Bronchial epithelial cell (primary cell): Measurements from ENCODE around the gene PPP2R3B. TPM values are rescaled to one million over a fixed set of nuclear protein-coding genes. Genes with fewer than 3 reads are reported as not detected.
"Not testable (repeated sequence)": the region's sequence is repeated elsewhere in the genome, so short reads cannot be mapped to it uniquely, and the experiment has no call there.

Experiments used
- DNase-seq: peaks from one replicate; pipeline ENCODE4 v3.0.0-alpha.2; 2010; ENCODE audit warnings: low read depth
- FAIRE-seq: peaks from 2 replicates; lab custom pipeline; 2011; peaks lifted over from hg19 to GRCh38; lab: Jason Lieb, UNC
- H3K27me3 ChIP-seq: 2 replicates; pipeline ENCODE4 v1.5.1; 2011; ENCODE audit warnings: low read length; ENCODE audit not compliant: control insufficient read depth, insufficient read depth
- H3K36me3 ChIP-seq: 2 replicates; pipeline ENCODE4 v1.5.1; 2011; ENCODE audit warnings: low read length; ENCODE audit not compliant: control insufficient read depth, insufficient read depth
- H3K4me3 ChIP-seq: 2 replicates; pipeline ENCODE4 v1.5.1; 2011; ENCODE audit warnings: mild to moderate bottlenecking, low read depth, low read length, control low read depth
- CTCF ChIP-seq: IDR thresholded peaks from 2 replicates; pipeline ENCODE4 v1.5.1; 2011; ENCODE audit warnings: mild to moderate bottlenecking, moderate library complexity, low read length, control low read depth, inconsistent platforms; ENCODE audit not compliant: insufficient read depth, severe bottlenecking
- total RNA-seq: library from RNA; depleted of rRNA; stranded (reverse); fragments of >200 nt; gene quantifications from 2 replicates; pipeline ENCODE4 v1.2.1, GENCODE V29; 2014

The PPP2R3B gene
- total RNA-seq, 1 donor from 2014 or later, result 11.8 TPM

DNA sequence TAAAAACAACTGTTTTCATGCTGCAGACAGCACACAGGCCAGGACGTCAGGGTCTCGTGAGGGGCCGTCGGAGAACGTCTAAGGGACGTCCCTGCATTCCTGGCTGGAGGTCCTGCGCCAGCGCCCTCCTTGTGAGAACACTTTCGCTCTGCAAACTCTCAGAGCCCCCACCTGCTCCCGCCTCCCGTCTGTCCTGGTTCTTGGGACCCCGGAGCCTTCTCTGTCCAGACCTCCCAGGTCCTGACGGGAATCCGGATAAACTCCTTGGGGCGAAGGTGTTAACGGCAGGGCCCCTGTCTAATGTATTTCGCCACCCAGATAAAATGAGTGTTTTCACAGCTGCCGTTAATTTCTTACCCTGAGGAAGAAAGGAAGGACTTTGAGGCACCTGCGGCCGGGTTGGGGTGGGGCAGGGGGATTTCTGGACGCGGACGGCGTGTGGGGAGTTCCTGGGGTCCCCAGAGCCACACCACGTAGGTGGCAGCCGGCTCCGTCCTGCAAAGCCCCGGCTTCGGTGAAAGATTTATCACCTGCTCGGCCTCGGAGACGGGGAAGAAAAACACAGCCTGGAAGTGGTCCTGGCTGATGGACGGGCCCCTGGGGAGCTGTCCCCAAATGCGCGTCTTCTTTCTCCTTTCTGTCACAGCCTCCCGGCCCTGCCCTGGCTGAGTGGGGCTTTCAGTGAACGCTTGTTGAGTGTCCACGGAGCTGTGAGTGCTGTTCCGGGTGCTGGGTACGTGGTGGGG, 35.1 kb upstream of the PPP2R3B start:
- FAIRE-seq (no peak), DNase-seq (no peak)
- TF ChIP-seq CTCF, result no peak
- Histone ChIP-seq H3K36me3 (no peaks in the 10 kb centered on the region), H3K4me3 (no peak overlapping the region), H3K27me3 (no peaks in the 10 kb centered on the region)

DNA sequence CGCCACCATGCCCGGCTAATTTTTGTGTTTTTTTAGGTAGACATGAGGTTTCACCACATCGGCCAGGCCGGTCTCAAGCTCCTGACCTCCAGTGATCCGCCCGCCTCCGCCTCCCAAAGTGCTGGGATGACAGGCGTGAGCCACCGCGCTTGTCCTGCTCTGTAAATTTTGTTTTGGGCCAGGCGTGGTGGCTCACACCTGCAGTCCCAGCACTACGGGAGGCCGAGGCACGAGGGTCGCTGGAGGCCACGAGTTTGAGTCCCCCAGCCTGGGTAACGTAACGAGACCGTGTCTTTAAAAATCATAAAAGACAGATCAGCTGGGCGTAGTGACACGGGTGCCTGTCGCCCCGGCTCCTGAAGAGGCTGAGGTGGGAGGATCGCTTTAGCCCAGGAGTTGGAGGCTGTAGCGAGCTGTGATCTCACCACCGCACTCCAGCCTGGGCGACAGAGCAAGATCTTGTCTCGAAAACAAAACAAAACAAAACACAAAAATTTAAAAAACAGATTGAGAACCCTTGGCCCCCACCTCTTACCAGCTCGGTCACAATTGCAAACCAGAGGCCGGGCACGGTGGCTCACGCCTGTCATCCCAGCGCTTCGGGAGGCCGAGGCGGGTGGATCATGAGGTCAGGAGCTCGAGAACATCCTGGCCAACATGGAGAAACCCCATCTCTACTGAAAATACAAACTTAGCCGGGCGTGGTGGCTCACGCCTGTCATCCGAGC, 34.0 kb upstream of the PPP2R3B start:
- no peak for TF ChIP-seq CTCF
- Histone ChIP-seq H3K36me3 (no peaks in the 10 kb centered on the region), H3K27me3 (no peaks in the 10 kb centered on the region), H3K4me3 (no peak overlapping the region)
- no peak for FAIRE-seq
- no peak for DNase-seq

DNA sequence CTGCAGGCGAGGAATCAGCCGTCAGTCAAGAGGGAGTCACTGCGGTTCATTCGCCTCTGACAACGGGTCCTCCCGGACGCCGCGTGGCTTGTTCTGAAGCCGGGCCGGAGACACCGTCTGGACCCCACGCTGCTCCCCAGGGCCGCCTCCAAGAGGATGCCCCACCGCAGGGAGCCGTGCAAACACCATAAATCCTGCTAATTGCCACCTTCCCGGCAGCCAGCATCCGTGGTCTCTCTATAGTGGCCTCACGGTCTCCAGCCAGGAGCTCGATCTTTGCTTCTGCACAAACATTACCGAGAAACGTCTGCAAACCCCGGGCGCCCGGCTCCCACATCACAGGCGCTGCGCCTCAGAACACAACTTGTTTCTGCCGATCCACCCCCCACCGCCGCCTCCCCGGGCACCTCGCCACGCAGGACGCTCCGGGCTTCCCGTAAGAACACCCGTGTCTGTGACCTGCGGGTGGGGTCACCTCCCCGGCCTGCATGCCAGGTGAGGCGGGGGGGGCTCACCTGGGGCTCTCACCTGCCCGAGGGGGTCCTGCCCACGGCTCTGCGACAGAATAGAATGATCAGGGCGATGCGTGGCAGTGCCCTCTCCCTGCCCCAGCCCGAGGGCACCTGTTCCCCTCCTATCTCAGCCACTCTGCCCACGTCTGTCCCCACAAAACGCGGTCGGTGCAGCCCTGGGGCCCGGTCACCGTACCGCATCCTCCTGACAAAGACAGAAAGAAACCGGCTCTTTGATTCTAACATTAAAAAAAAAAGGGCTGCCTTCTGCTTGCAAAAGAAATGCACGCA, 32.4 kb upstream of the PPP2R3B start:
- TF ChIP-seq CTCF, result no peak
- DNase-seq, result no peak
- no peak for FAIRE-seq
- Histone ChIP-seq H3K36me3 (no peaks in the 10 kb centered on the region), H3K27me3 (no peaks in the 10 kb centered on the region), H3K4me3 (no peak overlapping the region)

- H3K4me3 ChIP-seq, FAIRE-seq, H3K36me3 ChIP-seq, H3K27me3 ChIP-seq, DNase-seq: not testable (repeated sequence)
Observed at GRCh38 chrX:415498-415897, 28.8 kb upstream of the PPP2R3B start.

DNA sequence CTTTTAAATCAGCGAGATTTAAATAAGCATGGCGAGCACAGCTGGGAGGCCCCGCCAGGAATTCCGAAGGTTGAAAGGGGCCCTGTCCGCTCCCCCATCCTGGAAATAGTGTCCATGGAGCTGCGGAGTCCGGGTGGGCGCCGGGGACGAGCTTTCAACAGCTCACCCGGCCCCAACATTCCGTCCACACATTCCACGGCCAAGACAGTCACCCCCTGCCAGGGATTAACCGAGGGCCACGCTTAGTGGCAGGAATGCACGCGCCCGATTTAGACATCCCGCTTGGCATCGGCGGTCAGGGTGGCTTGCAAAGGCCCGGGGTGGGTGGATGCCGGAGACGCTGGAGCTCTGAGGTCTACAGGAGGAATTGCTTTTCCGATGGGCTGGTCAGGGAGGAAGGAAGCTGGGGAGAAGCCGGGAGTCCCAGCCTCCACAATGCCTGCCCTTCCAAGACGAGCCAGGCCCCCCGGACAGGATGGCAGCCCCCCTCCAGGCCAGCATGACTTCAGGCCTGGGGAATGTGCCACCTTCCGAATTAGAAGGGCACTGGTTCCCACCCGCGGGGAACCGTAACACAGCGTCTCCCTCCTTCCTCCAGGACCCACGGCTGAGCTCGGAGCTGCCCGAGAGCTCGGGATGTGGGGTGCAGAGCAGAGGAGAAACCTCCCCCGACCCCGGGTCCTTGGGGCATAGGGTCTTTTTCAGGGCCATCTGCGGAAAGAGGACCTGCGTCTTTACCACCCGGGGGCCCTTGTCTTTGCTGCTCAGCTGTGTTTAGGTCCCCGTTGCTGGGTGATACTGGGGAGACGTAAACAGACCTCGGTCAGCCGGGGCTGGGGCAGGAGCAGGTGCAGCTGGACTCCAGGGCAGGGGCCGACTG, 26.9 kb upstream of the PPP2R3B start:
- Histone ChIP-seq H3K4me3 (no peak overlapping the region), H3K27me3 (no peaks in the 10 kb centered on the region), H3K36me3 (no peaks in the 10 kb centered on the region)
- no peak for FAIRE-seq
- no peak for DNase-seq
- no peak for TF ChIP-seq CTCF
